Heart right ventricle (tissue), 16 donors: Measurements from ENCODE around the gene BICRAL. TPM values are rescaled to one million over a fixed set of nuclear protein-coding genes. Genes with fewer than 3 reads are reported as not detected.

Experiments used
- ATAC-seq, 8 donors: fragments of 200-7000 bp; cut with Tn5 transposase; one replicate each; pipeline ENCODE4 v1.9.1; 2020; ENCODE audit warnings: mild to moderate bottlenecking in 8 of 8, moderate library complexity in 8 of 8, moderate number of reproducible peaks in 1 of 8
- DNase-seq, 2 donors: peaks; one replicate each; pipeline ENCODE4 v3.0.0-alpha.2; 2020
- H3K27ac ChIP-seq, 10 donors: fragments of 200-600 bp; sonication (generic) in 2 of 10; one replicate each; pipeline versions ENCODE4 v1.5.0 to v1.8.0; 2020 to 2022; ENCODE audit warnings: mild to moderate bottlenecking in 3 of 10
- H3K27me3 ChIP-seq, 7 donors: fragments of 200-600 bp; one replicate each; pipeline ENCODE4 v1.8.0; 2021 to 2022; ENCODE audit warnings: mild to moderate bottlenecking in 2 of 7
- H3K36me3 ChIP-seq, 9 donors: fragments of 200-600 bp; sonication (generic) in 1 of 9; one replicate each; pipeline versions ENCODE4 v1.5.0 to v1.8.0; 2020 to 2022; ENCODE audit warnings: mild to moderate bottlenecking in 2 of 9
- H3K4me1 ChIP-seq, 9 donors: fragments of 200-600 bp; sonication (generic) in 1 of 9; one replicate each; pipeline versions ENCODE4 v1.5.0 to v1.8.0; 2020 to 2022; ENCODE audit warnings: mild to moderate bottlenecking in 4 of 9
- H3K4me3 ChIP-seq, 10 donors: fragments of 200-600 bp; sonication (generic) in 2 of 10; one replicate each; pipeline versions ENCODE4 v1.5.0 to v1.8.0; 2020 to 2022; ENCODE audit warnings: mild to moderate bottlenecking in 7 of 10, moderate library complexity in 2 of 10
- H3K9me3 ChIP-seq, 11 donors: fragments of 200-600 bp in 10 of 11; sonication (generic) in 2 of 11; one replicate each; pipeline versions ENCODE4 v1.5.0 to v1.8.0; 2013 to 2022; ENCODE audit warnings: mild to moderate bottlenecking in 2 of 11, control low read depth in 1 of 11, moderate library complexity in 1 of 11
- CTCF ChIP-seq, 9 donors: fragments of 200-600 bp; sonication (generic) in 2 of 9; IDR thresholded peaks; one replicate each; pipeline versions ENCODE4 v1.5.0 to v1.8.0; 2021 to 2022; ENCODE audit warnings: antibody characterized with exemption in 9 of 9, mild to moderate bottlenecking in 5 of 9, moderate library complexity in 1 of 9
- WGBS, 2 donors: extraction: QIAGEN DNeasy Blood & Tissue Kit; methylation state at CpG; one replicate each; pipeline ENCODE4 v1.1.7; 2013; ENCODE audit warnings: inconsistent platforms in 1 of 2; 5-methylcytosine and 5-hydroxymethylcytosine counted together
- intact Hi-C, 10 donors: fragments of 100-400 bp; cut with DNase I; formaldehyde crosslinking; loops; one replicate each; pipeline versions ENCODE4 v1.11.1 to v1.14.2; 2022
- polyA plus RNA-seq, 2 donors: library from polyadenylated mRNA; stranded (reverse); fragments of 200-250 nt; gene quantifications; one replicate each; pipeline ENCODE4 v1.2.3, GENCODE V29; 2013
- total RNA-seq, 10 donors: library from RNA; stranded (reverse); fragmentation: NEBNext Ultra II Directional in 3 of 10; extraction: Animal tissue kit (Norgen Biotek cat#: 25700) in 3 of 10; gene quantifications; one replicate each; pipeline versions ENCODE4 v1.2.1 to v1.2.4, GENCODE V29; 2021 to 2023
- donor health status: Arrhythmogenic right ventricular cardiomyopathy.
- donor health status: ischemic (EF 13 %, LVEDD 7.1; RV severe dilation, severe dysfunction).
- donor health status: healthy with polysubstance abuse.
- donor health status: DM: no; HTN: yes; CAD: no.
- donor health status: DM: no; HTN: no; CAD: no.
- donor health status: ischemic (EF 25% LVEDD 6.9; RV normal size, moderate dysfunction).
- donor health status: ischemic (EF 25% LVEDD 5.7; RV mildly dilated, moderate dysfunction).
- donor health status: healthy.
- donor health status: DM: yes; HTN: yes; CAD: no.
- donor health status: Ischemic cardiomyopathy.
- donor health status: ischemic (EF 35%, LVEDD 5.7; RV mildly dilated, moderate dysfunction).
- donor health status: nonischemic (EF 11% LVEDD 7.7; RV severe dilation, severe dysfunction).
- donor health status: DM: yes; HTN: yes; CAD: no.
- donor health status: PGD.
- donor health status: ischemic (EF 29% LVEDD 5.4; RV normal size, mild dysfunction).
- donor health status: nonischemic (EF 23%, LVEDD 6.1; RV moderate dilation, normal function).

Gene BICRAL
- total and polyA plus RNA-seq, 12 donors = 2.7 to 15.7 (median 13.4) TPM

GRCh38 chr6:42904467-42904866 is 122.6 kb downstream of the BICRAL start:
- ATAC-seq = no peak
- no peak overlapping the region for H3K4me3 ChIP-seq
- WGBS, 2 donors = 85 to 94% methylated on average over 10 of the region's 10 CpGs
- H3K9me3 ChIP-seq = no peaks in the 10 kb centered on the region
- no peak for TF ChIP-seq CTCF (IDR thresholded peaks at IDR 0.05)
- no peak overlapping the region for H3K27ac ChIP-seq
- peaks cover 0 to 36% (median 10%) of the 10 kb centered on the region in 9 donors for H3K4me1 ChIP-seq
- no peaks in the 10 kb centered on the region for H3K27me3 ChIP-seq
- no peak for DNase-seq
- H3K36me3 ChIP-seq = no peaks in the 10 kb centered on the region
- intact Hi-C loops = loop anchor here in 8 of 10 donors (2.0 to 10.0 kb wide), 7 partner anchors 70 to 428 kb away; partner anchors contain the start of genes CUL7 (in 1 of the 8), KLC4 (in 1 of the 8), KLHDC3 (in 1 of the 8) and MEA1 (in 1 of the 8)

GRCh38 chr6:42907336-42907735 is 125.5 kb downstream of the BICRAL start:
- Histone ChIP-seq H3K27me3 (peaks cover 0 to 16% (median 12%) of the 10 kb centered on the region in 7 donors), H3K27ac (no peak overlapping the region), H3K4me1 (peaks cover 0 to 25% (median 7%) of the 10 kb centered on the region in 9 donors), H3K9me3 (no peaks in the 10 kb centered on the region), H3K4me3 (no peak overlapping the region), H3K36me3 (no peaks in the 10 kb centered on the region)
- intact Hi-C loops = loop anchor here in 2 of 10 donors (10.0 kb wide), 2 partner anchors 67 to 147 kb away; partner anchors contain the start of genes CUL7 (in 1 of the 2), KLC4 (in 1 of the 2), MRPL2 (in 1 of the 2) and PEX6 (in 1 of the 2)
- ATAC-seq = peak; percentile 45 to 80 (median 68)
- peak in 1 of 2 donors; percentile 33 for DNase-seq
- TF ChIP-seq CTCF (IDR thresholded peaks at IDR 0.05) = no peak
- 13 to 19% methylated on average over 5 of the region's 5 CpGs for WGBS, 2 donors

GRCh38 chr6:42909835-42910234 is 128.0 kb downstream of the BICRAL start:
- Histone ChIP-seq H3K27ac (no peak overlapping the region), H3K36me3 (no peaks in the 10 kb centered on the region), H3K4me1 (peaks cover 0 to 16% (median 7%) of the 10 kb centered on the region in 9 donors), H3K27me3 (peaks cover 0 to 22% (median 16%) of the 10 kb centered on the region in 7 donors), H3K4me3 (no peak overlapping the region), H3K9me3 (no peaks in the 10 kb centered on the region)
- intact Hi-C loops = loop anchor here in 2 of 10 donors (10.0 kb wide), 3 partner anchors 65 to 145 kb away; partner anchors contain the start of genes CUL7 (in 1 of the 2), KLC4 (in 1 of the 2), MRPL2 (in 1 of the 2) and PEX6 (in 1 of the 2)
- TF ChIP-seq CTCF (IDR thresholded peaks at IDR 0.05) = no peak
- ATAC-seq (no peak), DNase-seq (no peak)
- 84 to 89% methylated on average over 10 of the region's 10 CpGs for WGBS, 2 donors

- no peak for DNase-seq
- Histone ChIP-seq H3K27me3 (peaks cover 0 to 31% (median 19%) of the 10 kb centered on the region in 7 donors), H3K9me3 (no peaks in the 10 kb centered on the region), H3K4me1 (peaks cover 0 to 16% (median 7%) of the 10 kb centered on the region in 9 donors), H3K27ac (no peak overlapping the region), H3K36me3 (no peaks in the 10 kb centered on the region), H3K4me3 (peak overlapping the region in 8 of 10 donors; percentile 7 to 39 (median 36))
- intact Hi-C loops = loop anchor here in 1 of 10 donors (10.0 kb wide), 1 partner anchor 93 kb away; no protein-coding TSS in a partner anchor
- 9 to 10% methylated on average over 49 of the region's 49 CpGs for WGBS, 2 donors
- TF ChIP-seq CTCF (IDR thresholded peaks at IDR 0.05) = no peak
- ATAC-seq = no peak
Observed at GRCh38 chr6:42911171-42912021, 129.5 kb downstream of the BICRAL start.
